HL-60/S4 treated with retinoic acid at 250 ng/mL for 4 days and 3 days (cell line): Measurements from ENCODE around the gene IP6K3.

Experiments
- in situ Hi-C: fragments of 300-500 bp; cut with MboI; formaldehyde crosslinking; loops from 2 replicates; pipeline ENCODE4 v1.7.0; 2022; ENCODE audit warnings: low sequenced_read_pairs

IP6K3 gene

DNA sequence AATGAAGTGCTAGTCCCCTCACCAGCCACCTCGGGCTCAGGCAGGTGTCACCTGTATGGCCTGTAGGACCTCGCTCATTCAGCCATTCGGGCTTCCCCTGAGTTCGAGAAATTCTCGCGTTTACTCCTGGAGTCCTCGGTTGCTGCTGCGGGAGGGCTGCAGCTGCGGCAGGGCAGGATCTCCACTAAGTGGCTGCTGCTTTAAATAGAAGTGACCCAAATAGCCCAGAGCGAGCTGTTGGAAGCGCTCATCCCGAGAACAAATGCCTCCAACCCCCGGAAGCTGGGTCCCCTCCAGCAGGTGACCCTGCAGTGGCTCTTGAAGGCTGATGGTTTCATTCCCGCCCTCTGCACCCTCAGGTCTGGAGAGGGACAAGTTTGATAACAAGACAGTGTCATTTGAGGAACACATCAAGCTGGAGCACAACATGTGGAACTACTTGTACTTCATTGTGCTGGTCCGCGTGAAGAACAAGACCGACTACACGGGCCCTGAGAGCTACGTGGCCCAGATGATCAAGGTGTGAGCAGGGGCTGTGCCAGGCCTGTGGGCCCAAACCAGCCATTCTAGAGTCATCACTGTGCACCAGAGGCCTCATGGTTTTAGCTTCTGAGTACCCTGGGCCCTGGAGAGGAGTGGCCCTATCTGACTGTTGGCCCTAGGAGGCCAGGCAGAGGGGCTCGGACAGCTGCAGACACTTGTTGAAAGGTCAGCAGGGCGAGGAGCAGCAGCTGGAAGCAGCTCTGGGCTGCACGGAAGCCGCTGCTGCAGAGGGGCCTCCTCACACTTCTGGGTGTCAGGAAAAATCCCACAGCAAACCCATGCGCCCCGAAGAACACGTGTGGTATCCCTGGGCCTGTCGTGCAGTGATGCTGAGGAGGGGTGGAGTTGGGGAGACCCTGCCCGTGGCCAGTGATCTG lies 53.3 kb downstream of the IP6K3 start:
- in situ Hi-C loops: no loop called here

DNA sequence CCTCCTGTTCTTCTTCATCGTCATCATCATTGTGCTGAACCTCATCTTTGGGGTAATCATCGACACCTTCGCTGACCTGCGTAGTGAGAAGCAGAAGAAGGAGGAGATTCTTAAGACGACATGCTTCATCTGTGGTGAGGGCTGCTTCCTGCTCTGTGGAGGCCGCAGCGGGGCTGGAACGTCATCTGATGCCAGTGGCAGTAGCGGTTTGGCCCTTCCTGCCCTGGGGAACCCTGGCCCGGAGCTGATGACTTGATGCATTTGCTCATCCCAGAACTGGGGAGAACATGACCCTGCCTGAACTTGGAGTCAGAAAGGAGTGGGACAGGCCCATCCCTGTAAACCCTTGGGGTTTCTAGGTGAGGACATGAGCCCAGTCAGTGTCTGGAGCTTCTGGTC lies 53.9 kb downstream of the IP6K3 start:
- in situ Hi-C loops: no loop called here

DNA sequence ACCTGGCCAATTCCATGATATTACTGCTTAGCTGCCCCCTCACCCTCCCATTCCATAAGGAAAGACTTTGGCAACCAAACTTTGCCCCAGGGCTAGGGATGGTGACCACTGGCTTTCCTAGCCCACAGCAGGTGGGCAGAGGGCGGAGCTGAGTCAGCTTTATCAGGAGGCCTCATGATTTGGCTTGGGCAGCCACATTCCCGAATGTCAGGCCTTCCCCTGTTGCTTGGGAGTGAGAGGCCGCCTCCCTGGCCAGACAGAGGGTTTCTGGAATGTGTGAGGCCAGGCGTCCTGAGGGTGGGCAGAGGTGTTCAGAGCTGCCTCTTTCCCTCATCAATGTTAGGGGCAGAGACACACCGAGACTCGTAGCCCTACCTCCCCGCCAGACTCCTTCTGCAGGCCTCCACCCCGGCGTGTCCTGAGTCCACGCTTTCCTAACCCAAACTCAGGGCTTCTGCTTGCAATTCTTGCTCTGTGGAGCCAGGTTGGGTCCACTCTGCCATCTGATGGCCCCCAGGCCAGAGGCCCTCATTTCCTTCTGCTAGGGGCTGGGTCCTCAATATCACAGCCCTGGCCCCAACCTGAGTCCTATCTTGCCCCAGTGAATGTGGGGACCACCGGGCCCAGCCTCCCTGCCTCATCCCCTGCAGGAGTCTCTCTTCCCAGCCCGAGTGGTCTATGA lies 54.5 kb downstream of the IP6K3 start:
- in situ Hi-C loops: no loop called here

DNA sequence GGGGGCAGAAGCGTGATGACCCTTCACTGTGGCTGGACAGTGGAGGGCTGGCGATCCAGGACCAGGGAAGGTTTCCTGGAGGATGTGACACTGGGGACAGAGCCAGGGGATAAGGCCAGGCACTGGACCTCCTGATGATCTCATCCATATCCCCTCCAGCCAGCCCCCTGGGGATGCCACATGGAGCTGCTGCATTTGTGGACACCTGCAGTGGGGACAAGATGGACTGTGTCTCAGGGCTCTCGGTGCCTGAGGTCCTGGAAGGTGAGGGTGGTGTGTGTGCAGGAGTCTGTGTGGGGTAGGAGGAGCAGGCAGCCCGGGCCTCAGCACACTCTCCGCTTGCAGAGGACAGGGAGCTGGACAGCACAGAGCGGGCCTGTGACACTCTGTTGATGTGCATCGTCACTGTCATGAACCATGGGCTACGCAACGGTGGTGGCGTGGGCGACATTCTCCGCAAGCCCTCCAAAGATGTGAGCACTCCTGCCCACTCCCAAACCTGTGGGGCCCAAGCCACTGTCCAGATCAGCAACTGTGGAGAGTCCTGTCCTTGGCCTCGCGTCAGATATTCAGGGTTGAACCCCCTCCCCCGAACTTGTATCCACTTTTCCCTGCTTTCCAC lies 55.1 kb downstream of the IP6K3 start:
- in situ Hi-C loops: no loop called here

DNA sequence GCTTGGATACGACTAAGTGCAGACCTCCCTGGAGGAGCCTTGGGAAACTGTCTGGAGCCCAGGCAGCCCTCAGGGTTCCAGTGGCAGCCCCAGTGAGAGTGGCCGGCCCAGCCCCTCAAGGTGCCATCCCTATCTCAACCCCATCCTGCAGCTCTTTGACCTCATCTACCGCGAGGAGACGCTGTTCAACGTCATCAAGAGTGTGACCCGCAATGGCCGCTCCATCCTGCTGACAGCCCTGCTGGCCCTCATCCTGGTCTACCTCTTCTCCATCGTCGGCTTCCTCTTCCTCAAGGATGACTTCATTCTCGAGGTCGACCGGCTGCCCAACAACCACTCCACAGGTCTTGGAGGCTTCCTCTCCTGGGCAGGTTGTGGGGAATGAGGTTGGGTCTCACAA lies 55.9 kb downstream of the IP6K3 start:
- in situ Hi-C loops: no loop called here

DNA sequence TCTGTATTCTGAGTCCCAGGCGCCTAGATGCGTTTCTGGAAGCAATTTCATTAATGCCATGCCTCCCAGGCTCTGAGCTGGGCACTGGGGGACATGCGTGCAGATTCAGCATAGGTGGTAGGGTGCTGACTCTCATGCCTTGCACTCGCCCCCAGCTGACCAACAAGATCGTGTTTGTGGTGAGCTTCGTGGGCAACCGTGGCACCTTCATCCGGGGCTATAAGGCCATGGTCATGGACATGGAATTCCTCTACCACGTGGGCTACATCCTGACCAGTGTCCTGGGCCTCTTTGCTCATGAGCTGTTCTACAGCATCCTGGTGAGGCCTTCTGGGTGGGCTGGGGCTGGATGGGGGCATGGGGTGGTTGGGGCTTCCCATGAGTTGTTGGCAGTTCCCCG lies 56.8 kb downstream of the IP6K3 start:
- in situ Hi-C loops: no loop called here

DNA sequence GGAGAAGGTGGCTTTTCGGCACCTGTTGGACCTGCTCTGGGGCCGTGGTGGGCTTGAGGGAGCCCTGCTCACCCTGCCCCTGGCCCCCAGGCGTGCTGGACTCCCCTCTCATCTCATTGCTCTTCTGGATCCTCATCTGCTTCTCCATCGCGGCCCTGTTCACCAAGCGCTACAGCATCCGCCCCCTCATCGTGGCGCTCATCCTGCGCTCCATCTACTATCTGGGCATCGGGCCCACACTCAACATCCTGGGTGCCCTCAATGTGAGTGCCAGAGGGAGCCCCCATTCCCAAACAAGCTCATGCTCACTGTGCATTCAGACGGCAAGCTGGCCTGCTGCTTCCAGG lies 57.6 kb downstream of the IP6K3 start:
- in situ Hi-C loops: no loop called here

DNA sequence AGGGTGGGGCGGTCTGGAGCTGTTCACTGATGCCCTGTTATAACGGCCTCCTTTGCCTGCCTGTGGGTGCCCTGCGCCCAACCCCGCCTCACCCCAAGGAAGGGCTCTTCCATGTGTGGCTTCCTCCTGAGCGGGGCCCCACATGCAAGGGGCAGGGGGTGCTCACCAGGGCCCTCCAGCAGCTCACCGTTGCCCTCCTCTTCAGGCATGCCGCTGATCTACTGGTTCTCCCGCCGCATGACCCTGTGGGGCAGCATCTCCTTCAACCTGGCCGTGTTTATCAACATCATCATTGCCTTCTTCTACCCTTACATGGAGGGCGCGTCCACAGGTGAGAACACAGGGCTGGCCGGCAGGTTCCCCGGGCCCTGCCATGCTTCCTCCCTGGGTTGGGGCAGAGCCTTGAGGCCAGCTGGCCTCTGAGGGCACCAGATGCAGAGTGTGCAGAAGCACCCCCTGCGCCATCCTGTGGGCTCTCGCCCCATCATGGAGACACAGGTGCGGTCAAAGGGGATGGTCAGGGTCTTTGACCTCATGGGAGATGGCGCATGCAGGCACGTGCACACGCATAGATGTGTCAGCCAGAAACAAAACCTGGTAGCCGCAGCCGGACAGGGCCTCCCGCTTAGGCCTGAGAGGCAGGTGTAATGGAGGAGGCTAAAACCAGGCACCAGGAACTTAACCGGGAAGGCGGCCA lies 58.1 kb downstream of the IP6K3 start:
- in situ Hi-C loops: no loop called here

DNA sequence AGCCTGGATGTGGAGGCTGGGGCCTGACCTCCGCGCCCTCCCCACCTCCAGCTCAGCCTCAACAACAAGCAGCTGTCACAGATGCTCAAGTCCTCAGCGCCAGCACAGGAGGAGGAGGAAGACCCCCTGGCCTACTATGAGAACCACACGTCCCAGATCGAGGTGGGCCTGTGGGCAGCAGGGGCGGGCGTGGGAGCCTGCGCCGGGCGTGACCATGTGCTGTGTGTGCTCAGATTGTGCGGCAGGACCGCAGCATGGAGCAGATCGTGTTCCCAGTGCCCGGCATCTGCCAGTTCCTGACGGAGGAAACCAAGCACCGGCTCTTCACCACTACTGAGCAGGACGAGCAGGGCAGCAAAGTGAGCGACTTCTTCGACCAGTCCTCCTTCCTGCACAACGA lies 58.7 kb downstream of the IP6K3 start:
- in situ Hi-C loops: no loop called here

DNA sequence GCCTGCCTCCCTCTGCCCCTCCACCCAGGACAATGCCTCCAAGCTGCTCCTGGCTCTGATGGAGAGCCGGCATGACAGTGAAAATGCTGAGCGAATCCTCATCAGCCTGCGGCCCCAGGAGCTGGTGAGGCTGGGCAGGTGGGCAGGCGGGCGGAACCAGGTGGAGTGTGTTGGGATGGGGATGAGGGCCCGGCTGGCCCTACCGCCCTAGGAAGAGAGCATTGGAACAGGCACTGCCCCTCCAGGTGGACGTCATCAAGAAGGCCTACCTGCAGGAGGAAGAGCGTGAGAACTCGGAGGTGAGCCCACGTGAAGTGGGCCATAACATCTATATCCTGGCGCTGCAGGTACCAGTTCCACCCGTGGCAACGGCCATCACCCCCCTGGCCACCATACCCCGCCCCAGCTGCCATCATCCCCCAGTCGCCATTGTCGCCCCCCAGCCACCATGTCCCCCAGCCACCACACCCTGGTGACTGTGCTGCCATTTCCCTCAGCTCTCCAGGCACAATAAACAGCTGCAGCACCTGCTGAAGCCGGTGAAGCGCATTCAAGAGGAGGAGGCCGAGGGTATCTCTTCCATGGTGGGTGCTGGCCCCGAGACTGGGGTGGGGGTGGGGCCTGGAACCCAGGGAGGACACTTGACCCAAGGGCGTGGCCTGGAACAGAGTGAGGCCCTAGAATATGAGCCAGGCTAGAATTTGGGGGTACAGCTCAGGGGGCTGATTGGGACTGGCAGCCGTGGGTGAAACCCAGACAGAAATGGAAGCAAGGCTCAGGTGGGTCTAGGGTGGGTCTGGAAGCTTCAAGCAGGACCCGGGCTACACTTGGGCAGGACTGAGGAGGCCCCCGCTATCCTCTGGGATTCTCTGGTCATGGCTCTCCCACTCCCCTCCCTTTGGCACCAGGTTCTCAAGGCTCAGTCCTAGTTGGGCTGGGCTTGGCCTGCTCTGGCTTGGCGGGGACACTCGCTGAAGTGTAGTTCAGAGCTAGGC lies 59.4 kb downstream of the IP6K3 start:
- in situ Hi-C loops: no loop called here

DNA sequence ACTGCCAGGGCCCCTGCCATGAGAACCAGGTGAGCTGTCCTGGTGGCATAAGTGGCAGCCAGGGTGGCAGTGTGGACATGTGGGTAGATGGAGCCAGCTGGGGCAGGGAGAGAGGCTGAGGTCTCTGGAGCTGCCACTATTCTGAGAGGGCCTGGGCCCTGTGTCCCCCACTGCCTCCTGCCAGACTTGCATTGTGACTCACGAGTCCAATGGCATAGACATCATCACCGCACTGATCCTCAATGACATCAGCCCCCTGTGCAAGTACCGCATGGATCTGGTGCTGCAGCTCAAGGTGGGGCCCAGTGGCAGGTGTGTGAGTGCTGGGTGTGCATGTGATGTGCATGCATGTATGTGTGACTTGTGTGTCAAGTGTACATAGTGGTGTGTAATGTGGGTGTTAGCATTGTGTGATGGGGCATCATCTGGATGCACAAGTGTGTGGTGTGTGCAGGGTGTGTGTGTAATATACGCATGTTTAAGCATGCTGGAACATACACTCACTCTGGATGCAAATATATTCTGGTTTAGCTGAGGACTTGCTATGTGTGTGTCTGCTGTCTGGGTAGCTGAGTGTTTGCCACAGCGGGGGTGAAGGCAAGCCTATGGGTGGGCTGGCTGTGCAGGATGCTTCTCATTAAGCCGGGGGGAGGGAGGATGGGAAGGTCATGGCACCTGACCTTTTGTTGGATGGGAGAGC lies 60.3 kb downstream of the IP6K3 start:
- in situ Hi-C loops: no loop called here

DNA sequence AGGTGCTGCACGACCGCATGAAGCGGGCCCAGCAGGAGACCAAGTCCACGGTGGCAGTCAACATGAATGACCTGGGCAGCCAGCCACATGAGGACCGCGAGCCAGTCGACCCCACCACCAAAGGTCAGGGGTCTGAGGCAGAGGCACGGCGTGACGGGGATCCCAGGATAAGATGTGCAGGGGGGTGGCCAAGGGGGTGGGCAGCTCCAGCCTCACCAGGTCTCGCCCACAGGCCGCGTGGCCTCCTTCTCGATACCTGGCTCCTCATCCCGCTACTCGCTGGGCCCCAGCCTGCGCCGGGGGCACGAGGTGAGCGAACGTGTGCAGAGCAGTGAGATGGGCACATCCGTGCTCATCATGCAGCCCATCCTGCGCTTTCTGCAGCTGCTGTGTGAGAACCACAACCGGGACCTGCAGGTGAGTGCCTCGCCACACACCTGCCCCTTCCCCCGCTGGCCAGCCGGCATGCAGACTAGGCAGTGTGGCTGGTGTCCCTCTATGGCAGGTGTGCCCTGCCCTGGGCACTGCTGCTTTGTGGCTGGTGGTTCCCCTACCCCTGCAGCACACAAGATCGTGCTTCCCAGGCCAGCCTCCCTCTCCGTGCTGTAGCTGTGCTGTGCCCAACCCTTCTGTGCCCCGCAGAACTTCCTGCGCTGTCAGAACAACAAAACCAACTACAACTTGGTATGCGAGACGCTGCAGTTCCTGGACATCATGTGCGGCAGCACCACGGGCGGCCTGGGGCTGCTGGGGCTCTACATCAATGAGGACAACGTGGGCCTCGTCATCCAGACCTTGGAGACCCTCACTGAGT lies 61.1 kb downstream of the IP6K3 start:
- in situ Hi-C loops: no loop called here

DNA sequence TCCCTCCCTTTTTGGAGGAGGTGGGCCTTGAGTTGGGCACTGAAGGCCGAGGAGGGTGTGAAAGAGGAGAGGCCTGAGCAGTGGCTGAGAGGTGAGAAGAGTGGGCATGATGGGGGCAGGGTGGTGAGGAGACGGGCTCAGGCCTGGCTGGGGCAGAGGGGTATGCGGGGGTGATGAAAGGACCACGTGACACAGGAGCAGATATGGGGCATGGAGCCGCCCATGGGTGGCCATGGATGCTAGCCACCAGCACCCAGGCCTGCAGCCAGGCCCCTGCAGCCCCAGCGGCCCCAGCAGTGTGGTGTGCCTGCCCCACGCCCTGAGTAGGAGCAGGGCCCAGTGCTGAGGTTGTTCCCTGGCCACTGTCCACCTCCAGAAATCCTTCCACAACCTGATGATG lies 61.7 kb downstream of the IP6K3 start:
- in situ Hi-C loops: no loop called here

DNA sequence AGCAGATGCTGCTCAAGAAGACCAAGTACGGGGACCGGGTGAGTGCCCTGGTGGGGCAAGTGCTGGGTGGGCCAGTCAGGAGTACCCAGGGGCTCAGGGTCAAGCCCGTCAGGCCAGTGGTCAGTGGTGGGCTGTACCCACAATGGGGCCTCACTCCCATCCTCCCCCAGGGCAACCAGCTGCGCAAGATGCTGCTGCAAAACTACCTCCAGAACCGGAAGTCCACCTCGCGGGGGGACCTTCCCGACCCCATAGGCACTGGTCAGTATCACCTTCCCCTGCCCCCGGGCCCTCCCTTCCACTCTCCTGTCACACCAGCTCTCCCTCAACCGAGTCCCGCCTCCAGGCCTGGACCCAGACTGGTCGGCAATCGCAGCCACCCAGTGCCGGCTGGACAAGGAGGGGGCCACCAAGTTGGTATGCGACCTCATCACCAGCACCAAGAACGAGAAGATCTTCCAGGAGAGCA lies 62.2 kb downstream of the IP6K3 start:
- in situ Hi-C loops: no loop called here

DNA sequence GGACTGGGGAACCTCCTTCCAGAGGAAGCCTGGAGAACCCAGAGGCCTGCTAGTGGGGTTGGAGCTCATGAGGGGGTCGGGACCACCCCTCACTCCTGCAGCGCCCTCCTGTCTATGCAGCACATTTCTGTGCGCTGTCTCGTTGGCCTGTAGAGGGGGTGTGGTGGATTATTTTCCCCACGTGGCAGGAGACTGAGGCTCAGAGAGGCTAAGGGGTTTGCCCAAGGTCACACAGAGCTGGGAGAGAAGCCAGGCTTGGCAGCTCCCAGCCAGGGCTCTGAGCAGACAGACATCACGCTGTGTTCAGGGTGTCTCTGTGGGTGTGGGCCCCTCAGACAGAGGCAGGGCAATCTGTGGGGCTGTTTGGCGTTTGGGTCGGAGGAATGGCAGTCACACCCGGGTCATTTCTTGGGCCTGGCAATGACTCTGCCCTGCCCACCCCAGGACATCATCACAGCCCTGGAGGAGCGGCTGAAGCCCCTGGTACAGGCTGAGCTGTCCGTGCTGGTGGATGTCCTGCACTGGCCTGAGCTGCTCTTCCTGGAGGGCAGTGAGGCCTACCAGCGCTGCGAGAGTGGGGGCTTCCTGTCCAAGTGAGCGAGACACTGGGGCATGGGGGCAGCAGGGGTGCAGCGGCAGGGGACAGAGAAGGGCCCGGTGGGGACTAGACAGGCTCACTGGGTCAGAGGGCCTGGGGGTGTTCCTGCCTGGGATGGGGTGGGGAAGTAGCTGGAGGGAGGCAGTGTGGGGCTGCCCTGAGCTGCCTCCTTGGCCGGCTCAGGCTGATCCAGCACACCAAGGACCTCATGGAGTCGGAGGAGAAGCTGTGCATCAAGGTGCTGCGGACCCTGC lies 62.9 kb downstream of the IP6K3 start:
- in situ Hi-C loops: no loop called here

DNA sequence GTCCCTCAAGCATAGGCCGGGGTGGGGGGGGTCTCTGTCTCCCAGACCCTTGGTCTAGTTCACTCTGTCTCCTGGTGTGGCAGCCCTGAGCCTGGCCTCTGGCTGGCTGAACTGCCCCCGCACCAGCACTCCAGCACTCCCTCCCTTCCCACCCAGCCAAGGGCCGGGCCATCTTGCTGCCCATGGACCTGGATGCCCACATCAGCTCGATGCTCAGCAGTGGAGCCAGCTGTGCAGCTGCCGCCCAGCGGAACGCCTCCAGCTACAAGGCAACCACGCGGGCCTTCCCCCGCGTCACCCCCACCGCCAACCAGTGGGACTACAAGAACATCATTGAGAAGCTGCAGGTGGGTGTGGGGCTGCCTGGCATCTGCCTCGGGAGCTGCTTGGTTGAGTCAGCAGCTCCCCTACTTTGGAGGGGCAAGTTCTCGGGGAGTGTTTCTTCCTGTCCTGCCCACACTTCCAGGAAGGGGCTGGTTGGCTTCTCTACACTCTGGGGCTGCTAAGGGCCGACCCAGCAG lies 63.6 kb downstream of the IP6K3 start:
- in situ Hi-C loops: no loop called here

DNA sequence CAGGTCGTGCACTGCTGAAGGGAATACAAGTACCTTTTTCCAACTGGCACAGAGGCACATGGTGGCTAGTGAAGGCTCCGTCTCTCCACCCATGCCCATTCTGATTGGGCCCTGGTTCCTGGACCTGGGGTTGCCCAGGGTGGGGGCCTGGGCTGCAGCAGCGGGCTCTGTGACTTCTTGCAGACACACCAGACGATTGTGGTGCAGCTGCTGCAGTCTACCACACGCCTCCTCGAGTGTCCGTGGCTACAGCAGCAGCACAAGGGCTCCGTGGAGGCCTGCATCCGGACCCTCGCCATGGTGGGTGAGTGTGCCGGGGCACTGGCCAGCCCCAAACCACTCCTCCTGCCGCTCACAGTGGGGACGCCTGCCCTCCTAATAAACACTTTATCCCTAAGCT lies 64.4 kb downstream of the IP6K3 start:
- in situ Hi-C loops: no loop called here

DNA sequence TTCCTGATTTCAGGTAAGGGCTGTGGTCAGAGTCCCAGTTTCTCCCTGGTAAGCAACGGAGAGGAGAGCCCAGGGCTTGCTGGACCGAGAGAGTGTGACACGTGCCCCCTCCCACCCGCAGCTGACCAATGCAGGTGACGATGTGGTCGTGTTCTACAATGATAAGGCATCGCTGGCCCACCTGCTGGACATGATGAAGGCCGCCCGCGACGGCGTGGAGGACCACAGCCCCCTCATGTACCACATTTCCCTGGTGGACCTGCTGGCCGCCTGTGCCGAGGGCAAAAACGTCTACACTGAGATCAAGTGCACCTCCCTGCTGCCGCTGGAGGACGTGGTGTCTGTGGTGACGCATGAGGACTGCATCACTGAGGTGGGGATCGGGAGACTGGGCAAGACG lies 66.9 kb downstream of the IP6K3 start:
- in situ Hi-C loops: no loop called here
